22Rv1 (cell line): ENCODE results near the gene RC3H1.

Source experiments
- CTCF ChIP-seq: fragments of 450-650 bp; IDR thresholded peaks from 2 replicates; pipeline ENCODE4 v1.5.1; 2017; ENCODE audit warnings: mild to moderate bottlenecking
- ZFX ChIP-seq: fragments of 450-650 bp; IDR thresholded peaks from 2 replicates; pipeline ENCODE4 v1.6.1; 2017; ENCODE audit warnings: antibody characterized with exemption, borderline replicate concordance

GRCh38 chr1:173946380-173946921 lies 75.7 kb downstream of the RC3H1 start:
- TF ChIP-seq CTCF (no peak), ZFX (no peak)
